WTC11 (cell line): ENCODE results near the gene MAPK9. TPM values are rescaled to one million over a fixed set of nuclear protein-coding genes. Genes with fewer than 3 reads are reported as not detected.

Source experiments
- ATAC-seq: fragments of 200-7000 bp; cut with Tn5 transposase; 2 replicates; pipeline ENCODE4 v1.10.0; 2021; ENCODE audit warnings: mild to moderate bottlenecking, moderate library complexity
- CTCF ChIA-PET: fragments of 300-600 bp; sonication (Branson Sonifier 250); formaldehyde crosslinking; loops from one replicate; lab custom pipeline; 2021; ENCODE audit warnings: antibody characterized with exemption; lab: Charles Lee
- POLR2A ChIA-PET: fragments of 350-600 bp; sonication (Branson Sonifier 250); formaldehyde crosslinking; loops from one replicate; lab custom pipeline; 2021; ENCODE audit warnings: antibody characterized with exemption; lab: Charles Lee
- DNase-seq: peaks from one replicate; pipeline ENCODE4 v3.0.0; 2021; ENCODE audit warnings: low spot score
- H3K27ac Mint-ChIP-seq: 2 replicates; pipeline ENCODE4 v1.8.0; 2021; ENCODE audit warnings: mixed read lengths
- H3K27me3 Mint-ChIP-seq: 2 replicates; pipeline ENCODE4 v1.8.0; 2021; ENCODE audit warnings: low read depth, mild to moderate bottlenecking, moderate library complexity, mixed read lengths
- H3K36me3 Mint-ChIP-seq: 2 replicates; pipeline ENCODE4 v1.8.0; 2021; ENCODE audit warnings: mixed read lengths
- H3K4me1 Mint-ChIP-seq: 2 replicates; pipeline ENCODE4 v1.8.0; 2022; ENCODE audit warnings: mixed read lengths
- H3K4me3 Mint-ChIP-seq: 2 replicates; pipeline ENCODE4 v1.8.0; 2021; ENCODE audit warnings: mild to moderate bottlenecking, moderate library complexity, mixed read lengths
- H3K9me3 Mint-ChIP-seq: 2 replicates; pipeline ENCODE4 v1.8.0; 2021; ENCODE audit warnings: mixed read lengths
- AFF4 ChIP-seq: sonication (generic); formaldehyde crosslinking; IDR thresholded peaks from 2 replicates; pipeline ENCODE4 v1.8.1; 2023; ENCODE audit warnings: mild to moderate bottlenecking, missing genetic modification reagents, borderline replicate concordance
- CBFB ChIP-seq: sonication (generic); formaldehyde crosslinking; IDR thresholded peaks from 2 replicates; pipeline ENCODE4 v1.8.1; 2022; ENCODE audit warnings: mild to moderate bottlenecking, low read depth, missing genetic modification reagents
- CTCF ChIP-seq: fragments of 200-600 bp; IDR thresholded peaks from 2 replicates; pipeline ENCODE4 v1.8.0; 2022; ENCODE audit warnings: antibody characterized with exemption
- ERG ChIP-seq: fragments of 250-450 bp; sonication (Bioruptor Pico); IDR thresholded peaks from 2 replicates; pipeline ENCODE4 v1.8.0; 2021; ENCODE audit warnings: mild to moderate bottlenecking
- FOXJ3 ChIP-seq: sonication (generic); formaldehyde crosslinking; IDR thresholded peaks from 2 replicates; pipeline ENCODE4 v1.9.0; 2021; ENCODE audit warnings: missing genetic modification reagents, mild to moderate bottlenecking, borderline replicate concordance
- KAT7 ChIP-seq: sonication (generic); formaldehyde crosslinking; IDR thresholded peaks from 2 replicates; pipeline ENCODE4 v1.8.1; 2023; ENCODE audit warnings: missing genetic modification reagents, mild to moderate bottlenecking, borderline replicate concordance
- MYBL2 ChIP-seq: sonication (generic); formaldehyde crosslinking; IDR thresholded peaks from 2 replicates; pipeline ENCODE4 v1.8.1; 2023; ENCODE audit warnings: mild to moderate bottlenecking, moderate library complexity, missing genetic modification reagents
- NFE2L1 ChIP-seq: sonication (generic); formaldehyde crosslinking; IDR thresholded peaks from 2 replicates; pipeline ENCODE4 v1.8.1; 2023; ENCODE audit warnings: missing genetic modification reagents
- NR2C2 ChIP-seq: sonication (generic); formaldehyde crosslinking; IDR thresholded peaks from 2 replicates; pipeline ENCODE4 v1.8.0; 2022; ENCODE audit warnings: mild to moderate bottlenecking, missing genetic modification reagents
- OVOL2 ChIP-seq: fragments of 250-450 bp; sonication (Bioruptor Pico); IDR thresholded peaks from 2 replicates; pipeline ENCODE4 v1.9.0; 2021; ENCODE audit warnings: mild to moderate bottlenecking, borderline replicate concordance
- PRRX2 ChIP-seq: fragments of 250-450 bp; sonication (Bioruptor Pico); IDR thresholded peaks from 2 replicates; pipeline ENCODE4 v1.8.0; 2021; ENCODE audit warnings: mild to moderate bottlenecking
- RELA ChIP-seq: sonication (generic); formaldehyde crosslinking; IDR thresholded peaks from 2 replicates; pipeline ENCODE4 v1.8.1; 2022; ENCODE audit warnings: missing genetic modification reagents, mild to moderate bottlenecking, borderline replicate concordance
- TEAD1 ChIP-seq: sonication (generic); formaldehyde crosslinking; IDR thresholded peaks from 2 replicates; pipeline ENCODE4 v1.8.0; 2022; ENCODE audit warnings: mild to moderate bottlenecking, missing genetic modification reagents
- TEAD4 ChIP-seq: sonication (generic); formaldehyde crosslinking; IDR thresholded peaks from 2 replicates; pipeline ENCODE4 v1.8.0; 2022; ENCODE audit warnings: mild to moderate bottlenecking, missing genetic modification reagents
- TP53 ChIP-seq: sonication (generic); formaldehyde crosslinking; IDR thresholded peaks from 2 replicates; pipeline ENCODE4 v1.8.1; 2023; ENCODE audit warnings: mild to moderate bottlenecking, missing genetic modification reagents
- ZNF263 ChIP-seq: sonication (generic); formaldehyde crosslinking; IDR thresholded peaks from 2 replicates; pipeline ENCODE4 v1.8.1; 2022; ENCODE audit warnings: low read depth, mild to moderate bottlenecking, moderate library complexity, missing genetic modification reagents
- ZNF317 ChIP-seq: sonication (generic); formaldehyde crosslinking; IDR thresholded peaks from 2 replicates; pipeline ENCODE4 v1.8.1; 2023; ENCODE audit warnings: low read depth, mild to moderate bottlenecking, moderate library complexity, missing genetic modification reagents, borderline replicate concordance
- ZNF396 ChIP-seq: fragments of 250-450 bp; sonication (Bioruptor Pico); IDR thresholded peaks from 2 replicates; pipeline ENCODE4 v1.8.0; 2021; ENCODE audit warnings: mild to moderate bottlenecking, moderate library complexity, borderline replicate concordance
- ZNF423 ChIP-seq: fragments of 250-450 bp; sonication (Bioruptor Pico); IDR thresholded peaks from 2 replicates; pipeline ENCODE4 v2.1.2; 2022; ENCODE audit warnings: mild to moderate bottlenecking, moderate library complexity
- total RNA-seq: library from RNA; stranded (reverse); gene quantifications from 3 replicates; pipeline ENCODE4 v1.2.3, GENCODE V29; 2021
- TF ChIP-seq, protein P1 (sequence below): sonication (generic); formaldehyde crosslinking; IDR thresholded peaks from 2 replicates; pipeline ENCODE4 v1.8.0; 2022; ENCODE audit warnings: mild to moderate bottlenecking, missing genetic modification reagents
- TF ChIP-seq, protein P2 (sequence below): fragments of 250-450 bp; sonication (Bioruptor Pico); IDR thresholded peaks from 2 replicates; pipeline ENCODE4 v2.1.2; 2022; ENCODE audit warnings: mild to moderate bottlenecking, moderate library complexity
- TF ChIP-seq, protein P3 (sequence below): fragments of 250-450 bp; sonication (Bioruptor Pico); IDR thresholded peaks from 2 replicates; pipeline ENCODE4 v1.9.0; 2021; ENCODE audit warnings: mild to moderate bottlenecking

Gene MAPK9
- total RNA-seq, 1 experiment from 2014 or later: 42.9 TPM

- CTCF ChIA-PET: interaction anchor here (1.9 to 2.3 kb wide), 2 partner anchors 34 to 412 kb away, joined by 6 to 11 read pairs; no protein-coding TSS in a partner anchor
- Mint-ChIP-seq H3K9me3 (no peaks in the 10 kb centered on the region), H3K4me3 (no peak overlapping the region), H3K4me1 (peaks cover 10% of the 10 kb centered on the region), H3K36me3 (no peaks in the 10 kb centered on the region), H3K27ac (no peak overlapping the region), H3K27me3 (peaks cover 35% of the 10 kb centered on the region)
- DNase-seq (no peak), ATAC-seq (no peak)
- POLR2A ChIA-PET: no interaction called here
- TF ChIP-seq ZNF396 (no peak), MYBL2 (no peak), CBFB (CRISPR knock-in tag) (no peak), CTCF (no peak), OVOL2 (CRISPR knock-in tag) (no peak), FOXJ3 (CRISPR knock-in tag) (no peak), NFE2L1 (CRISPR knock-in tag) (no peak), ZNF263 (CRISPR knock-in tag) (no peak), NR2C2 (CRISPR knock-in tag) (no peak), ERG (CRISPR knock-in tag) (no peak), KAT7 (CRISPR knock-in tag) (no peak), AFF4 (CRISPR knock-in tag) (no peak)
- TF ChIP-seq, protein P1, sequence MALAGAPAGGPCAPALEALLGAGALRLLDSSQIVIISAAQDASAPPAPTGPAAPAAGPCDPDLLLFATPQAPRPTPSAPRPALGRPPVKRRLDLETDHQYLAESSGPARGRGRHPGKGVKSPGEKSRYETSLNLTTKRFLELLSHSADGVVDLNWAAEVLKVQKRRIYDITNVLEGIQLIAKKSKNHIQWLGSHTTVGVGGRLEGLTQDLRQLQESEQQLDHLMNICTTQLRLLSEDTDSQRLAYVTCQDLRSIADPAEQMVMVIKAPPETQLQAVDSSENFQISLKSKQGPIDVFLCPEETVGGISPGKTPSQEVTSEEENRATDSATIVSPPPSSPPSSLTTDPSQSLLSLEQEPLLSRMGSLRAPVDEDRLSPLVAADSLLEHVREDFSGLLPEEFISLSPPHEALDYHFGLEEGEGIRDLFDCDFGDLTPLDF: no peak
- TF ChIP-seq, protein P2, sequence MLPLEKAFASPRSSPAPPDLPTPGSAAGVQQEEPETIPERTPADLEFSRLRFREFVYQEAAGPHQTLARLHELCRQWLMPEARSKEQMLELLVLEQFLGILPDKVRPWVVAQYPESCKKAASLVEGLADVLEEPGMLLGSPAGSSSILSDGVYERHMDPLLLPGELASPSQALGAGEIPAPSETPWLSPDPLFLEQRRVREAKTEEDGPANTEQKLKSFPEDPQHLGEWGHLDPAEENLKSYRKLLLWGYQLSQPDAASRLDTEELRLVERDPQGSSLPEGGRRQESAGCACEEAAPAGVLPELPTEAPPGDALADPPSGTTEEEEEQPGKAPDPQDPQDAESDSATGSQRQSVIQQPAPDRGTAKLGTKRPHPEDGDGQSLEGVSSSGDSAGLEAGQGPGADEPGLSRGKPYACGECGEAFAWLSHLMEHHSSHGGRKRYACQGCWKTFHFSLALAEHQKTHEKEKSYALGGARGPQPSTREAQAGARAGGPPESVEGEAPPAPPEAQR (CRISPR knock-in tag): no peak
Observed at GRCh38 chr5:180206993-180207392, 84.9 kb downstream of the MAPK9 start.

- POLR2A ChIA-PET: no interaction called here
- CTCF ChIA-PET: no interaction called here
- TF ChIP-seq ZNF423 (CRISPR knock-in tag) (no peak), PRRX2 (CRISPR knock-in tag) (no peak), AFF4 (CRISPR knock-in tag) (no peak), TP53 (no peak), ZNF263 (CRISPR knock-in tag) (no peak), OVOL2 (CRISPR knock-in tag) (no peak), TEAD1 (CRISPR knock-in tag) (no peak), RELA (CRISPR knock-in tag) (no peak), ZNF317 (no peak), TEAD4 (CRISPR knock-in tag) (no peak), ZNF396 (no peak)
- TF ChIP-seq, protein P3, sequence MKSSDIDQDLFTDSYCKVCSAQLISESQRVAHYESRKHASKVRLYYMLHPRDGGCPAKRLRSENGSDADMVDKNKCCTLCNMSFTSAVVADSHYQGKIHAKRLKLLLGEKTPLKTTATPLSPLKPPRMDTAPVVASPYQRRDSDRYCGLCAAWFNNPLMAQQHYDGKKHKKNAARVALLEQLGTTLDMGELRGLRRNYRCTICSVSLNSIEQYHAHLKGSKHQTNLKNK (CRISPR knock-in tag): no peak
Observed at GRCh38 chr5:180205916-180206315, 86.0 kb downstream of the MAPK9 start.

More at GRCh38 chr5:180205916-180206315, 86.0 kb downstream of the MAPK9 start:
- no peaks in the 10 kb centered on the region for H3K36me3 Mint-ChIP-seq
- no peak for DNase-seq
- ATAC-seq: no peak
- H3K4me1 Mint-ChIP-seq: peaks cover 13% of the 10 kb centered on the region
- H3K9me3 Mint-ChIP-seq: no peaks in the 10 kb centered on the region
- no peak overlapping the region for H3K27ac Mint-ChIP-seq
- H3K27me3 Mint-ChIP-seq: peaks cover 34% of the 10 kb centered on the region
- no peak overlapping the region for H3K4me3 Mint-ChIP-seq
